Stimulated activated CD8-positive, alpha-beta memory T cell treated with anti-CD3 and anti-CD28 coated beads, Interleukin-7, amount 100 ng/mL, for 1 hour (primary cell): Measurements from ENCODE around the gene CDYL.

Source experiments
- DNase-seq, 2 donors: peaks; one replicate each; pipeline ENCODE4 v3.0.0-alpha.2; 2020; ENCODE audit warnings: low read depth in 2 of 2

Gene CDYL

DNA sequence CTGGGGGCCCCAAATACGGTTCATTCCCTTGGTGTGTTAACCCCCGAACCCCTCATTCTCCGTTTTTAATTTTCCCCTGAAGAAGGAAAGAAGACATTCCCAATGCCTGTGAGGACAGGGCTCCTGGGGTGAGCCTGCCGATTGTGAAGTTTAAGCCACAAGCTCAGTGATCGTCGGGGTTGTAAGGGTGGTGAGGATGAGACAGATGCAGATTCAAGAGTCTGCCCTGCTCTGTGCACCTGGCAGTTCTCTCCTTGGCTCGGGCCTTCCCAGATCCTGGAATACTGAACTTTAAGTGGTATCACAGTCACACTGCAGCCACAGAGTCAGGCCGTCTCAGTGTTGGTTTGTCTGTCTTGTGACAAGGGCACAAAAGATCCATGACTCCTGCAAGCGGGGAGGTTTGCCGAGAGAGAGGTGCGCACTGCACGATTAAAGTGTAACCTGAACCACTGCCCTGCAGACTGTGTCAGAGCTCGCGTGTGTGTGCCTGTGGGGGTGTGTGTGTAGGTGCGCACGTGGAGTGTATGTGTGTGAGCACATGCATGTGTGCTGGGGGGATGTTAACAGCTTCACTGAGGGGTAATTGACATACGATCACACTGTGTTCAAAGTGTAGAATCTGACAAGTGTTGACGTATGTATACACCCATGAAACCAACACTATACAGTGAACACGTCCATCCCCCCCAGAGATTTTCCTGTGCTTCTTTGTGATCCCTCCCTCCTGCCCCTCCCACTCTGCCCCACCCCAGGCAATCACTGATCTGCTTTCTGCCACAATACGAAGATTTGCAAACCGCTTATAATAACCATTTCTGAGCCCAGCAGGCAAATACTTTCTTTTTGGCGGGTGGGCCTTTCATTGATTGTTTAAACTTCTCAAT is 188.7 kb downstream of the CDYL start:
- no peak for DNase-seq

DNA sequence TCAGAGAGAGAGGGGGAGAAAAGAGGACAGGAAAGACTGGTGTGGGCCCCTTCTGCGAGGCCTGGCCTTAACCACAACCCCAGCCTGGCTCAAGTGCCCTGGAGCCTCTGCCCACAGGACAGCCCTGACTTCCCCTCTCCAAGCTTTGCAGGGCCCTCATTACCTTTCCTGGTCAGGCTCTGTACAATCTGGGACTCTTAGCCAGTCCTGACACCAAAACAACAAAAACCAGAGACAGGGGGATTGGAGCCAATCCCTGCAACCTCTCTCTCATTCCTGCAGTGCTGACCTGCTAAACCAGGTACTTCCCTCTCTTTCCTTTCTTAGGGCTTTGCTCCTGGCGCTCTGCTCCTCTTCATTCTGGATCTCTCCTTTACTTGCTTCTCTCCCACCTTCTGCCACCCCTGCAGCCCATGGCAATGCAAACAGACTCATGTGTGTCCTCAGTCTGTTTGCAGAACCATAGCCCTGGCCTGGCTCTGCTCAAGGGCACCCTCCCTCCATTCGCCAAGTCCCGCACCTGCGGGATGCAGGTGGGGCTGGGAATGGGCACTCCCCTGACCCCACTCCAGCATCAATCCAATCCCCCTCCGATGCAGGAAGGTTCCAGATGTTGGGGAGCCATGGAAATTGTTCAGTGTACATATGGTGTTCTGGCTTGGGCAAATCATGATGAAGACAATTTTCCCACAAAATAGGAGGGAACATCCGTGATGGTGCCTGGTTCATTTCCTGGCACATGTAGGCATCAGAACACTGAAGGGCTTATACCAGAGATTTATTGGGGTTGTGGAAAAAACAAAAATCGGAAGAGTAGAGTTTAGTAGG is 189.6 kb downstream of the CDYL start:
- DNase-seq: no peak

DNA sequence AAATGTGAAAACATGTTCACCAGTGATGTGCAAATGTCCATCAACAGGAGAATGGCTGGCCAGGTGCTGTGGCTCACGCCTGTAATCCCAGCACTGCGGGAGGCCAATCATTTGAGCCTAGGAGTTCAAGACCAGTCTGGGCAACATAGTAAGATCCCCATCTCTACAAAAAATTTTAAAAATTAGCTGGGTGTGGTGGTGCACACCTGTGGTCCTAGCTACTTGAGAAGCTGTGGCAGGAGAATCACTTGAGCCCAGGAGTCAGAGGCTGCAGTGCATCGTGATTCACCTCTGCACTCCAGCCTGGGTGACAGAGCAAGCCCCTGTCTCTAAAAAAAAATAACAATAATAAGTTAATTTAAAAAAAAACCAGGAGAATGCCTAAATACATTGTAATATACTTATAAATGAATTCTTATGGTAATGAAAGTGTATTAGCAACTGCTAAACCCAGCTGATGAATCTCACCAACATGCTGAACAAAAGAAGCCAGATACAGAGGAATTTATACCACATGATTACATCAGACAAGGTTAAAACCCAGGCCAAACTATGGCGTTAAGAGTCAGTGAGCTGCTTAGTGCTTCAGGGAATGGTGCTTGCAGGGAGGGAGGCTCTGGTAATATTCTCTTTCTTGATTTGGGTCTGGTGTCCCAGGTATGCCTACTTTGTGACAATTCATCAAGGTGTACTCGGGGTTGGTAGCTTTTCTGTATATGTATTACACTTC is 191.3 kb downstream of the CDYL start:
- no peak for DNase-seq

DNA sequence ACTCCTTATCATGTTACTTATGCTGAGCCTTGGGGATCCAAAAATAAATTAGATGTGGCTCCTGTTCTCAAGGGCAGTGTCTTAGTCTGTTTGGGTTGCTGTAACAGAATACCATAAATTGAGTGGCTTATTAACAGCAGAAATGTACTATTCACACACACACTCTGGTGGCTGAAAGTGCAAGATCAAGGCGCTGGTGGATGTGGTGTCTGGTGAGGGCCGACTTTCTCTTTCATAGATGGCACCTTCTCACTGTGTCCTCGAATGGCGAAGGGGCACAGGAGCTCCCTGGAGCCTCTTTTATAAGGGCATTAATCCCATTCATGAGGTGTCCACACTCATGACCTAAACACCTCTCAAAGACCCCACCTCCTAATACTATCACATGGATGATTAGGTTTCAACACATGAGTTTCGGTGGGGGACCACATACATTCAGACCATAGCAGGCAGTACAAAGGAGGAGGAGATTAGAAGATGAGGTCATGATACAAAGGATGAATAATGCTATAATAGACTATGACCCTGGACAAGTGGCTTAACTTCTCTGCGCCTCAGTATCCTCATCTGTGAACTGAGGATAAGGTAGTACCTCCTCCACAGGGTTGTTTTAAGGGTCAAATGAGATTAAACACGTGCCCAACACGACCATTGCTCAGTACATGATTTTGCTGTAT is 193.5 kb downstream of the CDYL start:
- no peak for DNase-seq

DNA sequence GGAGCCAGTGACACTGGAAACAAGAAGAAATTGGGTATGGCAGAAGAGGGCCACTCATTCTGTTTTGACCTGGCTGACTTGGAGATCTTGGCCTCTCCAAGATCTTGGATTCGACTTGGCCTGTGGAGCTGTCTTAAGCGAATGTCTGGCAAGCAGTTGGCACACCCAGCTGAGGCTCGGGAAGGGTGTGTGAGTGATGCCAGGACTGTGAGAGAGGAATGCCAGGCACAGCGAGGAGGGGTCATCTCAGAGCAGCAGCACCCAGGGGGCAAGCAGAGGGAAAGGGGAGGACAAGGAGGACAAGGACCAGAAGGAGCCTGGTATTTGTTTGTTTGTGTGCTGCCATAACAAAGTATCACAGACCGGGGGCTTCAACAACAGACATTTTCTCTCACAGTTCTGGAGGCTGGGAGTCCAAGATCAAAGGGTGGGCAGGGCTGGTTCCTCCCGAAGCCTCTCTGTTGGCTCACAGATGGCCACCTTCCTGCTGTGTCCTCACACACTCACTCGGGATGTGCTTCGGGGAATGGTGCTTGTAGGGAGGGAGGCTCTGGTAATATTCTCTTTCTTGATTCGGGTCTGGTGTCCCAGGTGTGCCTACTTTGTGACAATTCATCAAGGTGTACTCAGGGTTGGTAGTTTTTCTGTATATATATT is 194.7 kb downstream of the CDYL start:
- no peak for DNase-seq

DNA sequence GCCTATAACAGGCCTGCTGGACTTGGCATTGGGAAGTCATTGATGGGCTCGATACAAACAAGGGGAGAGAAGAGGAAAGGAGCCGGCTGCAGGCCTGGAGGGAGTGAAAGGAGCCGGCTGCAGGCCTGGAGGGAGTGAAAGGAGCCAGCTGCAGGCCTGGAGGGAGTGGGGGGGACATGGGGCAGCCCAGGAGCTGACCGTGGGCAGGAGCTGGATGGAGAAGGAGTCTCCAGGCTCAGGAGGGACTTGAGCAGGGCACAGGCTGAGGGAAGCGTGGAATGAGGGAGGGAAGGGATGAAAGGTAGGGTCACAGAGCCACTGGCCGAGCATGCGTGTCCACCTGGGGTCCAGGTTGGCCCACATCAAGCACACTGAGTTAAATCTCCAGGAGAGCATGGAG is 195.6 kb downstream of the CDYL start:
- DNase-seq: no peak

DNA sequence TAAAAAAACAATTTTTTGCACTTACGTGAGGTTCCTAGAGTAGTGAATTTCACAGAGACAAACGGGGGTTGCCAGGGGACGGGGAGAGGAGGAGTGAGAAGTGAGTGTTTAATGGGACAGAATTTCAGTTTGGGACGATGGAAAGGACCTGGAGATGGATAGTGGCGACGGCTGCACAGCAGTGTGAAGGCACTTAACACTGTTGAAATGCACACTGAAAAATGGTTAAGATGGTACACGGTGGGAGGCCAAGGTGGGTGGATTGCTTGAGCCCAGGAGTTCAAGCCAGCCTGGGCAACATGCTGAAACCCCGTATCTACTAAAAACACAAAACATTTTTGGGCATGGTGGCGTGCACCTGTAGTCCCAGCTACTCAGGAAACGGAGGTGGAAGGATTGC is 196.2 kb downstream of the CDYL start:
- no peak for DNase-seq

DNA sequence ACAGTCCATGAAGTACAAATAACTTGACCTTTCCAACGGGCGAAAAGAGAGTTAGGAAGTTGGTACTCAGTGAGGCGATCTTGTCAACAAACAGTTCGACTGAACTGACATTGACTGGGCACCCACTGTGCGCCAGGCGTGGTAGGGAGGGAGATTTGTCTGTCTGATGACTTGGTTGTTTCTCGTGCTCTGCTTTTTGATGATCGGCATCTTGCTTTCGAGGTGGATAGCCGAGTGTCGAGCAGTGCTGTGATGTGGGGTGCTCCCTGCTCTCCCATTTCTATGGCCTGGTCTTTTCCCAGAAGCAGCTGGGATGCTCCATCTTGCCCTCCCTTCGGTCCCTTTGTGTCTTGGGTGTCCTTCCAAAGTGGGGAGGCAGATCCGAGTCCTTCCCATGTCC is 197.2 kb downstream of the CDYL start:
- no peak for DNase-seq

DNA sequence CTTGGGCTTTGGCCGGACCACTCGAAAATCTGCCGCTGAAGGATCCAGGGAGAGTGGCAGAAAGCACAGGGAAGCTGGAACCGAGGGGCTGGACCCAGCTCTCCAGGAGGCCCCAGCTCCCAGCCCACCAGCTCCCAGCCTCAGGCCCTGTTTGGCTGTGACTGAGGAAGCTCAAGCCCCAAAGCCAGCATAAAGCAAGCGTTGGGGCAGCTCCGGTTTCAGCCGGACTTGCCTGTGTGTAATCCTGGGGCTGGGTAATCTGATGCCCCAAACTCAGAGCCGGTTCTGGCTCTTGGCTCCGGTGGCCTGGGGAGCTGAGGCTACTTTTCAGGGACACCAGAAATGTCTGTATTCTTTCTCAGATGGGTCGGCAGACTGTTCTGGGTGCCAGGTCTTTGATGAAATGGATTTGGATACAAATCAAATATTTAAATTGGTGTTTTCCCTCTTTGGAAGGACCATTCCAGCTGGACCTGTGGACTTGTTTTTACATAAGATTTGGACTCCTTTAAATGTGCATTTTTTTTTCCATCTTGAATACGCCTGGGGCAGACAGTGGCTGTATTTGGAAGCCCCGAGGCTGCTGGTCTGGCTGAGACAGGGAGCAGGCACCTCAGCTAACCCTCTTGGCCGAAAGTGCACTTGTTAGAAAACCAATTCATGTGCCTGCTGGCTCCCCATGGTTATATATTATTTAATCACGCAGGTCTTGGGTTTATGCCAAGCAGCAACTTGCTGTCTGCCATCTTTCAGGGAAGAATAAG is 198.0 kb downstream of the CDYL start:
- DNase-seq: no peak

DNA sequence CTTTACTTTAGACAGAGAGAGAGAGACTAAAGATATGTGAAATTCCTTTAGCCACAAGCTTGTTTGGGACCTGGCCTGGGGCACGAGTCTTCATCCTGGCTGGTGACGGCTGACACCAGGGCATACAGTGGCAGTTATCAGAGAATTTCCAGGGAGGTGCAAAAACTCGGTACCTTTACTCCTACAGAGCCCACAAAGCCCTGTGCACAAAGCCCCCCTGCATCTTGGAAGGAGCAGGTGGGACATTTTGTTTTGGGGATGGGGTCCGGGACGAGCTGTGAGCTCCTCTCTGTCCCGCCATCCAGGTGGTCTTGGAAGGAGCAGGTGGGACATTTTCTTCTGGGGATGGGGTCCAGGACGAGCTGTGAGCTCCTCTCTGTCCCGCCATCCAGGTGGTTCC is 198.8 kb downstream of the CDYL start:
- no peak for DNase-seq

DNA sequence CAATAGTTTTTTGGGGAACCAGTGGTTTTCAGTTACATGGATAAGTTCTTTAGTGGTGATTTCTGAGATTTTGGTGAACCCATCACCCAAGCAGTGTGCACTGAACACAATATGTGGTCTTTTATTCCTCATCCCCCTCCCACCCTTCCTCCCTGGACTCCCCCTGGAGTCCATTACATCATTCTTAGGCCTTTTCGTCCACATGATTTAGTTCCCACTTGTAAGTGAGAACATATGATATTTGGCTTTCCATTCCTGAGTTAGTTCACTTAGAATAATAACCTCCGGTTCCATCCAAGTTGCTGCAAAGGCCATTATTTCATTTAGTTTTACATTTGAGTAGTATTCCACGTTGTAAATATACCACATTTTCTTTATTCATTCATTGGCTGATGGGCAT is 199.3 kb downstream of the CDYL start:
- DNase-seq: no peak

DNA sequence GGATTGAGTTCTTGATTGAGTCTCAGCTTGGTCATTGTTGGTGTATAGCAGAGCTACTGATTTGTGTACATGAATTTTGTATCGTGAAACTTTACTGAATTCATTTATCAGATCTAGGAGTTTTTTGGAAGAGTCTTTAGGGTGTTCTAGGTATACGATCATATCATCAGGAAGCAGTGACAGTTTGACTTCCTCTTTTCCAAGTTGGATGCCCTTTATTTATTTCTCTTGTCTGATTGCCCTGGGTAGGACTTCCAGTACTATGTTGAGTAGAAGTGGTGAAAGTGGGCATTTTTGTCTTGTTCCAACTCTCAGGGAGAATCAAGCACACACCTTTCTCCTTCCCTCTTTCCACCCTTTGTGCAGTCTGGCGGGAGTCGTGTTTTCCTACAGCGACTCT is 201.3 kb downstream of the CDYL start:
- no peak for DNase-seq

DNA sequence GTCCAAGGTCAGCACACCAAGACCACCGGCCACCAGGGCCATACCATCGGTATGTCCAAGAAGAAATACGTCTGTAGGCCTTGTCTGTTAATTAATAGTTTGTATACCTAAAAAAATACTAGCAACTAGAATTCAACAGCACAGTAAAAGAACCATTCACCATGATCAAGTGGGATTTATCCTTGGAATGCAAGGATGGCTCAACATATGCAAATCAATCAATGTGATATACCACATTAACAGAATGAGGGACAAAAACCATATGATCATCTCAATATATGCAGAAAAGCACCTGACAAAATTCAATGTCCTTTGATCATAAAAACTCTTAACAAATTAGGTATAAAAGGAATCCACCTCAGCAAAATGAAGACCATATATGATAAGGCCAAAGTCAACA is 203.2 kb downstream of the CDYL start:
- DNase-seq: no peak

DNA sequence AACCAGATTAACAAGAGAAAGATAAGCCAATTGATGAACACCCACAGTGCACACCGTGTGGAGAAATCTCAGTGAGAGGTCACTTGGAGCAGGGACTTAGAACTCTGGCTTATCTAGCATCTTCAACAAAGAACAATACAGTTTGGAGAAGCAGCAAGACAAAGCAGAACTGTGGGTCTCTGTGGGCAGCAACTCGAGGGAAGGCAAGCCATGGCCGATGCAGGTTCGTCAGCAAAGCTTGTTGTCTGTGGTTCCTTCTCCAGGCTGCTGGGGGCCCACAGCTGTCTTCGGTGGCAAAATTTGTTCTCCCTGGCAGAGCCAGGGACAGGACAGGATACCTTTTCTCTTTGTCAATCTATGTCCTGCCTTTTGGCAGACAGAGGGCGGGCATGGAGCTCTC is 205.6 kb downstream of the CDYL start:
- no peak for DNase-seq

DNA sequence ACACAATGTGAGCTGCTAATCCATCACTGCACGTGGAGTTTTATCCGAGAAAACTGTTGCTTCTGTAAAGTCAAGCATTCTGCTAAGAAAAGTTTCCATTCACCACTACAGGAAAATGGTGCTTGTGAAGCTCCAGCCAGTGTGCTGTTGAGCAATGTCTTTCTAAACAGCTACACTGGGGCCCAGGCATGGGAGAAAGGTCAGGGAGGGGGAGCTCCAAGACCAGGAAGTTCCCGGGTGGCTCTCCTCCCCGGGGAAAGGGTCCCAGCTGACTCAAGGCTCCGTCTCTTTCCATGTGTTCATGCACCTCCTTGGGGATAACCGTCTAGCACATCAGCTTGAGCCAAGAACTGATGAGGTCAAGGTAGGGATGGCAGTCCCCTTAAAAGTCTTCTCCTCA is 207.1 kb downstream of the CDYL start:
- no peak for DNase-seq

DNA sequence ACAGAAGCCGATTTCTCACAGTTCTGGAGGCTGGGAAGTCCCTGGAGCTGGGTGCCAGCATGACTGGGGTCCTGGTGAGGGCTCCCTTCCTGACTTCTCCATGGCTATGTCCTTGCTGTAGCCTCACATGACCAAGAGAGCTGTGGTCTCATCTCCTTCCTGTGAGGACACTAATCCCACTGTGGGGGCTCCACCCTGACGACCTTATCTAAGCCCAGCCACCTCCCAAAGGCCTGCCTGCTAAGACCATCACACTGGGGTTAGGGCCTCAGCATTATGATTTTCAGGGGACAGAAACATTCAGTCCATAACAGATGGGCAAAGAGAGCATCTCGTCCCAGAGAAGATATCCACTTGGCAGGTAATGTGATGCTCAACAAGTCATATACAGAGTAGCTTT is 210.8 kb downstream of the CDYL start:
- DNase-seq: no peak

DNA sequence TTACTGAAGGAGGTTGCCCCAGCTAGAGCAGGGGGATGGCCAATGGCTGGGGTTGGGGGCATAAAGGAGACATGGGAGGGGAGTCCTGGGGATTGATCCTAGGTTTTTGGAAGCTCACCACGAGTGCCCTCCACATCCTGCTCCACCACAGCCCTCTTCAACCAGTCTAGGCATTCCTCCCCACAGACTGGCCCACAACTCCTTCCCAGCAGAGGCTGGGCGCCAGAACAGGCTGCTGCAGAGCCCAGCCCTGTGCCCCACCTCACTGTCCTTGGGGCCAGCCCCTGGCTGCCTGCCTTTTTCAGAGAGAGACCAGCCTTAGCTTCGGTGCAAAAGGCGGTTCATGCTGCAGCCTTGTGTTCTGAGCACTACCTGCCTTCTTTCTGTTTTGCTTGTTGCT is 211.2 kb downstream of the CDYL start:
- DNase-seq: no peak

DNA sequence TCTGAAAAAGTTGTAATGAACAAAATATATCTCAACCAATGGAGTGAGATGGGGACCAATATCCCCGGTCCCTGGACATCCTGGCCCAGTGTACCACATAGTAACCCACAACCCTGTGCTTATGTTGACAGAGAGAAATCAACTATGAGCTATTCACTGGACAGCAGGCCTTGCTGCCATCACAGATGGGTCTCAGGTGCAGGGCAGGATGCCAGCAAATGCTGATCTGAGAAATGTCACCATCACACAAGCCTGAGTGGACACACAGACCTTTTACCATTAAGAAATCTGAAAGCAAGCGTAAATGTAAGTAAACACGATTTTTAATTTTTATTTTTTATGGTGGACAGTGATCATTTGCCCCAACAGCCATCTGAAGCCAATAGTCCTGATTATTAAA is 218.5 kb downstream of the CDYL start:
- no peak for DNase-seq

DNA sequence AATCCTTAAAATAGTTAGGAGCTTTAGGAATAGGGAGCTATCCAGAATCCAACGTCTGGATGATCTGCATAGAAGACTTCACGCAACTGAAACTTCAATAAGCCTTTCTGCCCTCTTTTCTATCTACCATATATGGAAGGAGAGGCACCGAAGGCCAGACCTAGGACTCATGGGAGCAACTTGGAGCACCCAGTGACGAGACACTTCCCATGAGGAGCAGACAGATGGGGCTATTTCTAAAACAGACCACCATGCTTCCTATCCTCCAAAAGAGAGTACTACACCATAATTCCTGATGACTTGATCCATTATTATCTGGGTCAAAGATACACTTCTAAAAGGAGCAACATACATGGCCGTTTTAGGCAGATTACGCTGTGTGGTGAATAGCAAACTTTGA is 221.7 kb downstream of the CDYL start:
- DNase-seq: no peak

DNA sequence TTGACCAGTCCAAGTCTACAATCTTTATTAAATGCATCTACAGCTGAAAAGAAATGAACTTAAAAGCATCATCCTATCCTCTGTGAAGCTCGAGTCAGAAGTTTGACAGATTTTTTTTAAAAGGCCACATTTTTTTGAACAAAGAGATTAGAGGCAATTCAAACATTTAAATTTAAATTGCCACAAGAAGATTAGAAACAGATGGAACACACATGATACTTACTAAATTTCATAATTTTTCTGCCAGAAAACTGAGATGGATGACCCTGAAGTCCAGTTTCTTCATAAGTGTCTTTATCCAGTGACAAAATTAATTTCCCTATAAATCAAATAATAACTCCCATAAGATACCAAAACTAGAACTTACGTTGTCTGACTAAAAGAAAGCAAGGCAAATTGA is 223.4 kb downstream of the CDYL start:
- DNase-seq: no peak
